SIG-M5 (cell line): ENCODE data around the gene COL11A2.

Source experiments
- DNase-seq: peaks from one replicate; lab custom pipeline; 2025; lab: John Stamatoyannopoulos, UW

The COL11A2 gene

GRCh38 chr6:33117811-33118277 is 74.4 kb downstream of the COL11A2 start:
- DNase-seq, result no peak

- no peak for DNase-seq
Measured at GRCh38 chr6:33116841-33117711, 75.2 kb downstream of the COL11A2 start.

- DNase-seq, result no peak
Measured at GRCh38 chr6:33116417-33116816, 75.8 kb downstream of the COL11A2 start.

GRCh38 chr6:33114406-33114805 is 77.9 kb downstream of the COL11A2 start:
- peak; percentile 40 for DNase-seq

- DNase-seq, result no peak
Measured at GRCh38 chr6:33113755-33114154, 78.5 kb downstream of the COL11A2 start.
